Heart left ventricle (tissue), 16 donors: ENCODE results near the gene MAPK8IP2. TPM values are rescaled to one million over a fixed set of nuclear protein-coding genes. Genes with fewer than 3 reads are reported as not detected.

Experiments used
- ATAC-seq, 4 donors: fragments of 200-7000 bp; cut with Tn5 transposase; one replicate each; pipeline ENCODE4 v1.9.1; 2020 to 2022; ENCODE audit warnings: moderate library complexity in 4 of 4, mild to moderate bottlenecking in 3 of 4, moderate number of reproducible peaks in 1 of 4
- DNase-seq, 5 donors: peaks; one replicate each; pipeline ENCODE4 v3.0.0-alpha.2; 2020
- H3K27ac ChIP-seq, 12 donors: fragments of 200-600 bp; sonication (generic) in 4 of 12; one replicate each; pipeline versions ENCODE4 v1.5.0 to v1.8.0; 2016 to 2022; ENCODE audit warnings: mild to moderate bottlenecking in 2 of 12
- H3K27me3 ChIP-seq, 9 donors: fragments of 200-600 bp; sonication (generic) in 2 of 9; one replicate each; pipeline versions ENCODE4 v1.5.1 to v1.8.0; 2016 to 2022; ENCODE audit warnings: mild to moderate bottlenecking in 3 of 9
- H3K36me3 ChIP-seq, 9 donors: fragments of 200-600 bp; sonication (generic) in 2 of 9; one replicate each; pipeline versions ENCODE4 v1.5.0 to v1.8.0; 2018 to 2022; ENCODE audit warnings: mild to moderate bottlenecking in 2 of 9
- H3K4me1 ChIP-seq, 12 donors: fragments of 200-600 bp; sonication (generic) in 4 of 12; one replicate each; pipeline versions ENCODE4 v1.5.0 to v1.8.0; 2016 to 2022; ENCODE audit warnings: mild to moderate bottlenecking in 3 of 12
- H3K4me3 ChIP-seq, 12 donors: fragments of 200-600 bp; sonication (generic) in 4 of 12; one replicate each; pipeline versions ENCODE4 v1.5.0 to v1.8.0; 2017 to 2022; ENCODE audit warnings: mild to moderate bottlenecking in 9 of 12, moderate library complexity in 4 of 12
- H3K9me3 ChIP-seq, 12 donors: fragments of 200-600 bp; sonication (generic) in 4 of 12; one replicate each; pipeline versions ENCODE4 v1.5.0 to v1.8.0; 2016 to 2022; ENCODE audit warnings: mild to moderate bottlenecking in 1 of 12
- POLR2A ChIP-seq, 2 donors: fragments of 450-650 bp; IDR thresholded peaks; one replicate each; pipeline ENCODE4 v1.6.1; 2017; ENCODE audit warnings: antibody characterized with exemption in 2 of 2, mild to moderate bottlenecking in 2 of 2, moderate library complexity in 2 of 2
- WGBS, 4 donors: extraction: QIAGEN DNeasy Blood & Tissue Kit in 2 of 4; methylation state at CpG; one replicate each; pipeline versions ENCODE4 v1.1.5 to v1.1.7; 2013 to 2018; 5-methylcytosine and 5-hydroxymethylcytosine counted together
- intact Hi-C, 10 donors: fragments of 100-400 bp; cut with DNase I; formaldehyde crosslinking; loops; one replicate each; pipeline versions ENCODE4 v1.11.1 to v1.14.2; 2022
- polyA plus RNA-seq, 2 donors: library from polyadenylated mRNA; stranded (reverse); fragments of 200-250 nt; gene quantifications; one replicate each; pipeline ENCODE4 v1.2.3, GENCODE V29; 2013
- total RNA-seq, 9 donors: library from RNA; depleted of rRNA in 2 of 9; stranded (reverse); fragments of >200 nt in 2 of 9; fragmentation: NEBNext Ultra II Directional in 3 of 9; extraction: Animal tissue kit (Norgen Biotek cat#: 25700) in 3 of 9; gene quantifications; one replicate each; pipeline versions ENCODE4 v1.1.0 to v1.2.4, GENCODE V29; 2016 to 2023
- TF ChIP-seq, protein P1 (sequence below), 12 donors: fragments of 200-600 bp; sonication (generic) in 4 of 12; IDR thresholded peaks; one replicate each; pipeline versions ENCODE4 v1.5.0 to v1.8.0; 2018 to 2022; ENCODE audit warnings: antibody characterized with exemption in 12 of 12, mild to moderate bottlenecking in 5 of 12
- donor health status: ischemic (EF 13 %, LVEDD 7.1; RV severe dilation, severe dysfunction).
- donor health status: healthy with polysubstance abuse.
- donor health status: DM: no; HTN: yes; CAD: no.
- donor health status: DM: no; HTN: no; CAD: no.
- donor health status: ischemic (EF 25% LVEDD 6.9; RV normal size, moderate dysfunction).
- donor health status: ischemic (EF 25% LVEDD 5.7; RV mildly dilated, moderate dysfunction).
- donor health status: healthy.
- donor health status: DM: yes; HTN: yes; CAD: no.
- donor health status: ischemic (EF 35%, LVEDD 5.7; RV mildly dilated, moderate dysfunction).
- donor health status: nonischemic (EF 11% LVEDD 7.7; RV severe dilation, severe dysfunction).
- donor health status: DM: yes; HTN: yes; CAD: no.
- donor health status: PGD.
- donor health status: ischemic (EF 29% LVEDD 5.4; RV normal size, mild dysfunction).
- donor health status: nonischemic (EF 23%, LVEDD 6.1; RV moderate dilation, normal function).

MAPK8IP2 gene
- total and polyA plus RNA-seq, 11 donors: 0.09 to 0.79 (median 0.25) TPM

DNA sequence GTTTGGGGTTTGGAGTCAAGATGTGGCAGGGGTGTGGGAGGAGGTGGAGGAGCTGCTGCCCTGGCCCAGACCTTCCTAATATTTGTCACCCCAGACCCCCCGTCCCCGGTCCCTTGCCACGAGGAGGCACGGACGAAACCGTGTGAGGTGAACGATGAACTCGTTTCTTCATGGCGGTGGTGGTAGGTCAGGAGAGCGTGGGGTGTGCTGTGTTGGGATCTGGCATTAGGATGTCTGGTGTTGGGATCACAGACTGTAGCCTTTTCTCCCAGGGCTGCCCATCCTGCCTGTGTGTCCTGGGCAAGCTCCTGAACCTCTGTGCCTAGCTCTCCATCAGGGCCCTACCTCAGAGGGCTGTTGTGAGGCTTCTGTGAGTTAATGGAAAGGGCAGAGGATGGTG is 8.4 kb downstream of the MAPK8IP2 start:
- WGBS, 4 donors: 87 to 92% (median 91%) methylated on average over 10 of the region's 10 CpGs
- H3K4me1 ChIP-seq: peaks cover 0 to 6% (median 0%) of the 10 kb centered on the region in 12 donors
- TF ChIP-seq, protein P1, sequence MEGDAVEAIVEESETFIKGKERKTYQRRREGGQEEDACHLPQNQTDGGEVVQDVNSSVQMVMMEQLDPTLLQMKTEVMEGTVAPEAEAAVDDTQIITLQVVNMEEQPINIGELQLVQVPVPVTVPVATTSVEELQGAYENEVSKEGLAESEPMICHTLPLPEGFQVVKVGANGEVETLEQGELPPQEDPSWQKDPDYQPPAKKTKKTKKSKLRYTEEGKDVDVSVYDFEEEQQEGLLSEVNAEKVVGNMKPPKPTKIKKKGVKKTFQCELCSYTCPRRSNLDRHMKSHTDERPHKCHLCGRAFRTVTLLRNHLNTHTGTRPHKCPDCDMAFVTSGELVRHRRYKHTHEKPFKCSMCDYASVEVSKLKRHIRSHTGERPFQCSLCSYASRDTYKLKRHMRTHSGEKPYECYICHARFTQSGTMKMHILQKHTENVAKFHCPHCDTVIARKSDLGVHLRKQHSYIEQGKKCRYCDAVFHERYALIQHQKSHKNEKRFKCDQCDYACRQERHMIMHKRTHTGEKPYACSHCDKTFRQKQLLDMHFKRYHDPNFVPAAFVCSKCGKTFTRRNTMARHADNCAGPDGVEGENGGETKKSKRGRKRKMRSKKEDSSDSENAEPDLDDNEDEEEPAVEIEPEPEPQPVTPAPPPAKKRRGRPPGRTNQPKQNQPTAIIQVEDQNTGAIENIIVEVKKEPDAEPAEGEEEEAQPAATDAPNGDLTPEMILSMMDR (IDR thresholded peaks at IDR 0.05): no peak
- TF ChIP-seq POLR2A (IDR thresholded peaks at IDR 0.05): no peak
- H3K36me3 ChIP-seq: no peaks in the 10 kb centered on the region
- H3K4me3 ChIP-seq: no peak overlapping the region
- ATAC-seq (no peak), DNase-seq (no peak)
- intact Hi-C loops: no loop called here
- H3K9me3 ChIP-seq: no peaks in the 10 kb centered on the region
- no peak overlapping the region for H3K27ac ChIP-seq
- peaks cover 1 to 36% (median 19%) of the 10 kb centered on the region in 9 donors for H3K27me3 ChIP-seq

DNA sequence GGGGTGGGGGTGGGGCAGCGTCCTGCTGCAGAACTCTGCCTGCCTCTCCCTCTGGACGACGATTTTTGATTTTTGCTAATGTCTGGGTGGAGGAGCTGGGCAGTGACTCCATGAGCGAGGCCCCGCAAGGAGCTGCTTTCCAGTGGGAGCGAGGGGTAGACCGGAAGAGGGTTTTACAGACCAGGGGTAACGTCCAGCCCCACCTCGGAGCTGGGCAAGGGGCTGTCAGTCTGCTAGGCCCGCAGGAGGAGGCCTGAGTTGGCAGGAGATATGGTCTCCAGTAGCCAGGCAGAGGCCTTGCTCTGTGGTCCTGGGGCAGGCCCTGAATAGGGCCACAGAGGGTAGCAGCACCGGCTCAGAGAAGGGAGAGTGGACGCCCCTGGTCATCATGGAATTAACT is 9.0 kb downstream of the MAPK8IP2 start:
- intact Hi-C loops: no loop called here
- TF ChIP-seq, protein P1 (IDR thresholded peaks at IDR 0.05): no peak
- TF ChIP-seq POLR2A (IDR thresholded peaks at IDR 0.05): no peak
- 81 to 90% (median 86%) methylated on average over 6 to 12 of the region's 12 CpGs for WGBS, 4 donors
- Histone ChIP-seq H3K4me3 (no peak overlapping the region), H3K4me1 (peaks cover 0 to 6% (median 0%) of the 10 kb centered on the region in 12 donors), H3K9me3 (no peaks in the 10 kb centered on the region), H3K27me3 (peaks cover 0 to 32% (median 15%) of the 10 kb centered on the region in 9 donors), H3K36me3 (no peaks in the 10 kb centered on the region), H3K27ac (no peak overlapping the region)
- DNase-seq: no peak
- no peak for ATAC-seq

DNA sequence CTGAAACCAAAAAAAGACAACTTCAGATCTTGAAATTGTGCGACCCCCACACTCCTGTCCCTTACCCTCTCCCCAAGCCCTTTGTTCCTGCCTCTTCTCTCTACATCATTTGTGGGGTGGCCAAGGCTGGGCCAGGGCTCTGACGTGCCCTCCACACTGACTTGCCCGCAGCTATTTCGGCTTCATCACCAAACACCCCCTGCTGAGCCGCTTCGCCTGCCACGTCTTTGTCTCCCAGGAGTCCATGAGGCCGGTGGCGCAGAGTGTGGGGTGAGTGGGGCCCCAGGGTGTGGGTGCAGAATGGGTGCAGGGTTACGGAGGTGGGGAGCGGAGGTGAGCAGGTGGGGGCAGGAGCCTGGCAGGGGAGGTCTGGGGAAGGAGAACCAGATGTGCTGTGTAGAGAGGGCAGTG is 9.5 kb downstream of the MAPK8IP2 start:
- Histone ChIP-seq H3K4me3 (no peak overlapping the region), H3K27ac (no peak overlapping the region), H3K27me3 (peaks cover 0 to 28% (median 11%) of the 10 kb centered on the region in 9 donors), H3K4me1 (peaks cover 0 to 6% (median 0%) of the 10 kb centered on the region in 12 donors), H3K9me3 (no peaks in the 10 kb centered on the region), H3K36me3 (no peaks in the 10 kb centered on the region)
- WGBS, 4 donors: 82 to 87% (median 85%) methylated on average over 11 of the region's 11 CpGs
- DNase-seq: no peak
- no peak for ATAC-seq
- intact Hi-C loops: loop anchor here in 2 of 10 donors (5.0 to 10.0 kb wide), 4 partner anchors 63 to 365 kb away; partner anchors contain the start of genes KLHDC7B (in 2 of the 2) and TUBGCP6 (in 1 of the 2)
- TF ChIP-seq, protein P1 (IDR thresholded peaks at IDR 0.05): no peak
- TF ChIP-seq POLR2A (IDR thresholded peaks at IDR 0.05): no peak

DNA sequence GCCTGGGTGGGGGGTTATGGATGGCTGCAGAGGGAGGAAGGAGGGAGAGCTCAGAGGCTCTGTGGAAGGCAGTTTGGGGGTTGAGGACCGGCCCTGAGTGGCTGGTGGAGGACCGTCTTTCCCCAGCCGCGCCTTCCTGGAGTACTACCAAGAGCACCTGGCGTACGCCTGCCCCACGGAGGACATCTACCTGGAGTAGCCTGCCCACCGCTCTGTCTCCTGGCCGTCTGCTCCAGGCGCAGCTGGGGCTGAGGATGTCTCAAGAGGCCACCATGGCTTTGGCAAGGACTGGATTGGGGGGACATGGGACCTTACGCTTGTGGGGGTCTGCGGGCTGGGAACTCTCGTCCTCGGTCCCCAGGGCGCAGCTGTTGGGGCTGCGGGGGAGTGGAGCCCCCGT is 10.0 kb downstream of the MAPK8IP2 start:
- Histone ChIP-seq H3K4me3 (no peak overlapping the region), H3K9me3 (no peaks in the 10 kb centered on the region), H3K4me1 (peaks cover 0 to 6% (median 0%) of the 10 kb centered on the region in 12 donors), H3K27ac (no peak overlapping the region), H3K27me3 (peaks cover 0 to 22% (median 6%) of the 10 kb centered on the region in 9 donors), H3K36me3 (no peaks in the 10 kb centered on the region)
- intact Hi-C loops: loop anchor here in 2 of 10 donors (5.0 to 10.0 kb wide), 4 partner anchors 63 to 366 kb away; partner anchors contain the start of genes KLHDC7B (in 2 of the 2) and TUBGCP6 (in 1 of the 2)
- WGBS, 4 donors: 90 to 92% (median 91%) methylated on average over 15 to 17 of the region's 17 CpGs
- ATAC-seq: no peak
- no peak for DNase-seq
- TF ChIP-seq, protein P1 (IDR thresholded peaks at IDR 0.05): no peak
- no peak for TF ChIP-seq POLR2A (IDR thresholded peaks at IDR 0.05)
